GM12891 (cell line): ENCODE measurements around the gene TNNT3. TPM values are rescaled to one million over a fixed set of nuclear protein-coding genes. Genes with fewer than 3 reads are reported as not detected.
"Not testable (repeated sequence)": the region's sequence is repeated elsewhere in the genome, so short reads cannot be mapped to it uniquely, and the experiment has no call there.

ENCODE experiments used
- DNase-seq: peaks from one replicate; pipeline ENCODE4 v3.0.0; 2011; ENCODE audit warnings: low spot score; ENCODE audit not compliant: insufficient read length
- FAIRE-seq: peaks from 2 replicates; lab custom pipeline; 2011; peaks lifted over from hg19 to GRCh38; lab: Jason Lieb, UNC
- PAX5 ChIP-seq: IDR thresholded peaks from 2 replicates; pipeline ENCODE4 v1.6.1; 2011; ENCODE audit warnings: low read length, moderate library complexity, mild to moderate bottlenecking; ENCODE audit not compliant: insufficient read depth, severe bottlenecking
- POLR2A ChIP-seq: IDR thresholded peaks from 2 replicates; pipeline ENCODE4 v1.6.1; 2011; ENCODE audit warnings: low read depth, low read length, control low read depth
- POLR2AphosphoS5 ChIP-seq: IDR thresholded peaks from 2 replicates; pipeline ENCODE4 v1.6.1; 2011; ENCODE audit warnings: low read depth, low read length, control low read depth
- POU2F2 ChIP-seq: IDR thresholded peaks from 2 replicates; pipeline ENCODE4 v1.6.1; 2011; ENCODE audit warnings: low read depth, mild to moderate bottlenecking, control low read depth, low read length, moderate library complexity
- SPI1 ChIP-seq: IDR thresholded peaks from 2 replicates; pipeline ENCODE4 v1.6.1; 2011; ENCODE audit warnings: low read depth, low read length, control low read depth
- TAF1 ChIP-seq: IDR thresholded peaks from 2 replicates; pipeline ENCODE4 v1.6.1; 2011; ENCODE audit warnings: low read depth, low read length, control low read depth
- polyA plus RNA-seq: library from polyadenylated mRNA; unstranded; fragments of >200 nt; gene quantifications from one replicate; pipeline ENCODE4 v1.2.1, GENCODE V29; 2012; ENCODE audit warnings: low read depth, missing spikeins, inconsistent platforms; ENCODE audit not compliant: missing spikeins

The TNNT3 gene
- polyA plus RNA-seq: 1.5 TPM

- TF ChIP-seq POU2F2: no peak
- TF ChIP-seq TAF1: no peak
- no peak for TF ChIP-seq POLR2AphosphoS5
- DNase-seq (peak; percentile 30), FAIRE-seq (no peak)
Measured at GRCh38 chr11:1919391-1920127, at the start of gene TNNT3. TSS of gene TNNT3 (plus strand) at chr11:1919703. CDS start at chr11:1922875, 3,172 bp downstream.

- TF ChIP-seq POU2F2 (no peak), POLR2A (peak; percentile 14; the same call in 1 of the 2 replicates), POLR2AphosphoS5 (0 out of 2 replicates have a peak, but pooled peaks have one; percentile 32)
- FAIRE-seq: no peak
Measured at GRCh38 chr11:1870326-1870696, 49.2 kb upstream of the TNNT3 start.

GRCh38 chr11:1870721-1871466 lies 48.6 kb upstream of the TNNT3 start:
- no peak for FAIRE-seq
- no peak for DNase-seq
- TF ChIP-seq SPI1: no peak
- no peak for TF ChIP-seq PAX5
- TF ChIP-seq POLR2A: peak; percentile 9; the same call in 1 of the 2 replicates

More at GRCh38 chr11:1870326-1870696, 49.2 kb upstream of the TNNT3 start:
- DNase-seq: no peak

- DNase-seq: no peak
Measured at GRCh38 chr11:1871531-1871930, 48.0 kb upstream of the TNNT3 start.

GRCh38 chr11:1872267-1872985 lies 47.1 kb upstream of the TNNT3 start:
- DNase-seq (no peak), FAIRE-seq (no peak)
- no peak for TF ChIP-seq POLR2A
- TF ChIP-seq SPI1: no peak
- TF ChIP-seq TAF1: no peak
- no peak for TF ChIP-seq PAX5
- TF ChIP-seq POU2F2: no peak
- no peak for TF ChIP-seq POLR2AphosphoS5

More at GRCh38 chr11:1871531-1871930, 48.0 kb upstream of the TNNT3 start:
- FAIRE-seq: no peak
- no peak for TF ChIP-seq POU2F2
- no peak for TF ChIP-seq PAX5
- TF ChIP-seq SPI1: no peak
- no peak for TF ChIP-seq TAF1
- TF ChIP-seq POLR2A: no peak
- TF ChIP-seq POLR2AphosphoS5: no peak; the same call in 1 of the 2 replicates

- DNase-seq: no peak
- no peak for FAIRE-seq
- no peak for TF ChIP-seq TAF1
- no peak for TF ChIP-seq POLR2A
- no peak for TF ChIP-seq POLR2AphosphoS5
- TF ChIP-seq SPI1: no peak
- no peak for TF ChIP-seq PAX5
- TF ChIP-seq POU2F2: no peak
Measured at GRCh38 chr11:1873048-1873812, 46.3 kb upstream of the TNNT3 start.

- FAIRE-seq, DNase-seq: not testable (repeated sequence)
Measured at GRCh38 chr11:1873813-1874150, 45.7 kb upstream of the TNNT3 start.

- DNase-seq, FAIRE-seq: not testable (repeated sequence)
Measured at GRCh38 chr11:1874441-1875092, 44.9 kb upstream of the TNNT3 start.

- FAIRE-seq (no peak), DNase-seq (peak; percentile 17)
- no peak for TF ChIP-seq POLR2A
Measured at GRCh38 chr11:1875093-1875850, 44.2 kb upstream of the TNNT3 start.

- DNase-seq, FAIRE-seq: not testable (repeated sequence)
Measured at GRCh38 chr11:1875851-1876301, 43.6 kb upstream of the TNNT3 start.
